HepG2 (cell line): ENCODE results near the gene MYADML2. TPM values are rescaled to one million over a fixed set of nuclear protein-coding genes. Genes with fewer than 3 reads are reported as not detected.

Source experiments
- ASH2L ChIP-seq: fragments of 300-600, 200-600 bp; sonication (generic); IDR thresholded peaks from 2 replicates; pipeline ENCODE4 v1.7.0; 2017; ENCODE audit warnings: low read depth, mild to moderate bottlenecking, moderate library complexity, mixed read lengths, low read length; ENCODE audit not compliant: insufficient read length
- CENPX ChIP-seq: sonication (generic); formaldehyde crosslinking; IDR thresholded peaks from 2 replicates; pipeline ENCODE4 v1.9.0; 2021; ENCODE audit warnings: mild to moderate bottlenecking, missing genetic modification reagents, moderate library complexity
- DMTF1 ChIP-seq: sonication (generic); formaldehyde crosslinking; IDR thresholded peaks from 2 replicates; pipeline ENCODE4 v1.4.0; 2020; ENCODE audit warnings: mild to moderate bottlenecking, missing genetic modification reagents
- ETV6 ChIP-seq: sonication (generic); formaldehyde crosslinking; conservative IDR thresholded peaks from 2 replicates; pipeline ENCODE4 v1.4.0; 2020; ENCODE audit warnings: missing genetic modification reagents
- HOXA3 ChIP-seq: sonication (generic); formaldehyde crosslinking; IDR thresholded peaks from 2 replicates; pipeline ENCODE4 v1.5.0; 2020; ENCODE audit warnings: missing genetic modification reagents
- JUND ChIP-seq: sonication (generic); formaldehyde crosslinking; IDR thresholded peaks from 2 replicates; pipeline ENCODE4 v1.8.0; 2022; ENCODE audit warnings: mild to moderate bottlenecking, missing genetic modification reagents
- KLF11 ChIP-seq: IDR thresholded peaks from 2 replicates; pipeline ENCODE4 v1.6.1; 2016; ENCODE audit warnings: missing compliant biosample characterization
- KLF6 ChIP-seq: IDR thresholded peaks from 2 replicates; pipeline ENCODE4 v1.8.0; 2016; ENCODE audit warnings: missing biosample characterization, missing genetic modification reagents
- KLF9 ChIP-seq: IDR thresholded peaks from 2 replicates; pipeline ENCODE4 v1.6.1; 2016; ENCODE audit warnings: low read depth
- MAFF ChIP-seq: IDR thresholded peaks from 2 replicates; pipeline ENCODE4 v1.6.1; 2011; ENCODE audit warnings: low read depth, low read length, improper control_type of control experiment
- NFE2L2 ChIP-seq: fragments of 150-350 bp; IDR thresholded peaks from 2 replicates; pipeline ENCODE4 v1.6.1; 2014; ENCODE audit warnings: low read length
- NFYB ChIP-seq: sonication (generic); formaldehyde crosslinking; IDR thresholded peaks from 2 replicates; pipeline ENCODE4 v1.4.0; 2020; ENCODE audit warnings: missing genetic modification reagents
- PAX8 ChIP-seq: sonication (generic); formaldehyde crosslinking; IDR thresholded peaks from 2 replicates; pipeline ENCODE4 v1.8.0; 2022; ENCODE audit warnings: mild to moderate bottlenecking, missing genetic modification reagents, borderline replicate concordance
- PAXIP1 ChIP-seq: sonication (generic); formaldehyde crosslinking; conservative IDR thresholded peaks from 2 replicates; pipeline ENCODE4 v1.4.0; 2020; ENCODE audit warnings: mild to moderate bottlenecking, missing genetic modification reagents, moderate library complexity
- POLR2AphosphoS2 ChIP-seq: IDR thresholded peaks from 2 replicates; pipeline ENCODE4 v1.6.1; 2011; ENCODE audit warnings: low read depth, low read length, improper control_type of control experiment
- SNAPC2 ChIP-seq: sonication (generic); formaldehyde crosslinking; IDR thresholded peaks from 2 replicates; pipeline ENCODE4 v1.8.1; 2022; ENCODE audit warnings: mild to moderate bottlenecking, missing genetic modification reagents
- STAG1 ChIP-seq: sonication (generic); formaldehyde crosslinking; IDR thresholded peaks from 2 replicates; pipeline ENCODE4 v1.4.0; 2020; ENCODE audit warnings: missing genetic modification reagents
- TBP ChIP-seq: sonication (generic); formaldehyde crosslinking; IDR thresholded peaks from 2 replicates; pipeline ENCODE4 v1.5.0; 2020; ENCODE audit warnings: missing genetic modification reagents
- TCF7 ChIP-seq: sonication (generic); IDR thresholded peaks from 2 replicates; pipeline ENCODE4 v1.6.1; 2016; ENCODE audit warnings: antibody characterized with exemption, low read depth
- THAP8 ChIP-seq: sonication (generic); formaldehyde crosslinking; IDR thresholded peaks from 2 replicates; pipeline ENCODE4 v1.5.1; 2020; ENCODE audit warnings: missing genetic modification reagents, mild to moderate bottlenecking, borderline replicate concordance
- TP53 ChIP-seq: sonication (generic); formaldehyde crosslinking; conservative IDR thresholded peaks from 2 replicates; pipeline ENCODE4 v1.4.0; 2020; ENCODE audit warnings: missing genetic modification reagents
- ZNF12 ChIP-seq: sonication (generic); formaldehyde crosslinking; IDR thresholded peaks from 2 replicates; pipeline ENCODE4 v1.5.0; 2020; ENCODE audit warnings: missing genetic modification reagents
- ZNF354B ChIP-seq: sonication (generic); formaldehyde crosslinking; IDR thresholded peaks from 2 replicates; pipeline ENCODE4 v1.8.0; 2022; ENCODE audit warnings: mild to moderate bottlenecking, missing genetic modification reagents
- ZNF564 ChIP-seq: sonication (generic); formaldehyde crosslinking; IDR thresholded peaks from 2 replicates; pipeline ENCODE4 v1.8.1; 2023; ENCODE audit warnings: mild to moderate bottlenecking, missing genetic modification reagents
- ZNF724P ChIP-seq: sonication (generic); formaldehyde crosslinking; IDR thresholded peaks from 2 replicates; pipeline ENCODE4 v1.8.0; 2022; ENCODE audit warnings: missing genetic modification reagents, borderline replicate concordance
- ZNF839 ChIP-seq: sonication (generic); formaldehyde crosslinking; IDR thresholded peaks from 2 replicates; pipeline ENCODE4 v1.4.0; 2020; ENCODE audit warnings: missing genetic modification reagents, mild to moderate bottlenecking, borderline replicate concordance
- polyA plus RNA-seq, 8 experiments: library from polyadenylated mRNA; depleted of rRNA in 3 of 8; stranded (reverse) in 7 of 8; unstranded in 1 of 8; fragments of >200 nt; fragmentation: Illumina TruSeq in 4 of 8; extraction: Trizol in 4 of 8; gene quantifications; 2 replicates each; pipeline versions ENCODE4 v1.2.1 to v1.2.3, GENCODE V29; 2011 to 2016; ENCODE audit warnings: low read depth in 4 of 8, missing spikeins in 1 of 8, mixed read lengths in 1 of 8; ENCODE audit not compliant: insufficient read depth in 1 of 8
- total RNA-seq, 5 experiments: library from RNA; depleted of rRNA; stranded (reverse); fragments of >200 nt; fragmentation: Illumina TruSeq; extraction: Trizol; gene quantifications; 2 replicates each; pipeline ENCODE4 v1.2.3, GENCODE V29; 2016; ENCODE audit warnings: low read depth in 1 of 5

MYADML2 gene
- total and polyA plus RNA-seq, 2 of the 13 experiments (the other 11 are each of a cell fraction or from before 2014, with no cell fraction given), result not detected

- TF ChIP-seq PAXIP1 (CRISPR knock-in tag), result no peak
- TF ChIP-seq ASH2L, result no peak
- TF ChIP-seq TP53 (CRISPR knock-in tag), result no peak
- no peak for TF ChIP-seq POLR2AphosphoS2
- TF ChIP-seq CENPX (CRISPR knock-in tag), result no peak
- no peak for TF ChIP-seq THAP8 (CRISPR knock-in tag)
- TF ChIP-seq HOXA3 (CRISPR knock-in tag), result no peak
- TF ChIP-seq TCF7, result no peak
- peak; percentile 44; the same call in 1 of the 2 replicates for TF ChIP-seq ZNF564
- TF ChIP-seq STAG1 (CRISPR knock-in tag), result no peak
- no peak; the same call in 1 of the 2 replicates for TF ChIP-seq PAX8 (CRISPR knock-in tag)
- TF ChIP-seq ZNF12 (CRISPR knock-in tag), result no peak
- TF ChIP-seq KLF11 (CRISPR knock-in tag), result no peak
- TF ChIP-seq SNAPC2 (CRISPR knock-in tag), result 0 out of 2 replicates have a peak, but pooled peaks have one; percentile 31
- TF ChIP-seq NFYB, result no peak; the same call in 1 of the 2 replicates
- TF ChIP-seq KLF9 (CRISPR knock-in tag), result no peak
- no peak for TF ChIP-seq DMTF1 (CRISPR knock-in tag)
- no peak for TF ChIP-seq KLF6 (CRISPR knock-in tag)
- no peak for TF ChIP-seq TBP (CRISPR knock-in tag)
- 0 out of 2 replicates have a peak, but pooled peaks have one; percentile 32 for TF ChIP-seq ZNF839
- TF ChIP-seq ETV6 (CRISPR knock-in tag), result peak; percentile 56; the same call in 1 of the 2 replicates
- no peak for TF ChIP-seq JUND
- TF ChIP-seq NFE2L2, result no peak
- TF ChIP-seq ZNF354B (CRISPR knock-in tag), result no peak
- no peak for TF ChIP-seq ZNF724P (CRISPR knock-in tag)
- no peak for TF ChIP-seq MAFF
Measured at GRCh38 chr17:81962499-81963441, 15.7 kb upstream of the MYADML2 start (continued).
